ENCODE measurements around the gene ARID1A. TPM values are rescaled to one million over a fixed set of nuclear protein-coding genes. Genes with fewer than 3 reads are reported as not detected.

ARID1A gene
- polyA plus RNA-seq, 2 of the 4 experiments (the other 2 are of a cell fraction) = 17.4 to 21.4 TPM

DNA sequence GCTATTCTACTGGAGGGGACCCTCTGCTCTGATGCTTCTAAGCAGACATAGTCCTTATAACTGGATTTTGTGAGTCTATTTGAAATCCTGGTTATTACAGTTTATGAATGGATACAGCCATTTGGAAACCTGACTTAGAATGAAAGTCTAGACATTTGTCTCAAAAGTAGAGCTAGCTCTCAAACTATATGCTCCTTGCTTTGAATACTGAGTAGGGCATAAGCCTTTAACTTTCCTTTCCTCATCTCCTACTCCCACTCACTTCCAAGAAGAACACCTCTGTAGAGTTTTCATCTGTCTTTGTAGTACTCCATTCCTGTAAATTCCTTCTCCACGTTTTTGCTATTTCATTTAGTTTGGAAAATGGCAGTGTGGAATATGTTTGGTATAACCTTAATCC lies 9.0 kb upstream of the ARID1A start:
- H3K27ac ChIP-seq = no peak overlapping the region
- WGBS (ENCODE audit: missing lambda C conversion rate) = 4% methylated on average over 1 of the region's 1 CpG
- ChIA-PET CTCF (interaction anchor here (1.1 kb wide), 1 partner anchor 9 kb away, joined by 3 read pairs; no protein-coding TSS in a partner anchor), POLR2A (no interaction called here)
- H3K4me3 ChIP-seq = no peak overlapping the region
- ATAC-seq = no peak
- TF ChIP-seq RARB (CRISPR knock-in tag; IDR thresholded peaks at IDR 0.05) = no peak
- TF ChIP-seq RNF2 (IDR thresholded peaks at IDR 0.05; ENCODE audit: borderline replicate concordance, low read depth) = no peak
- no peak for TF ChIP-seq TP53 (CRISPR knock-in tag; IDR thresholded peaks at IDR 0.05)
- TF ChIP-seq, protein P1, sequence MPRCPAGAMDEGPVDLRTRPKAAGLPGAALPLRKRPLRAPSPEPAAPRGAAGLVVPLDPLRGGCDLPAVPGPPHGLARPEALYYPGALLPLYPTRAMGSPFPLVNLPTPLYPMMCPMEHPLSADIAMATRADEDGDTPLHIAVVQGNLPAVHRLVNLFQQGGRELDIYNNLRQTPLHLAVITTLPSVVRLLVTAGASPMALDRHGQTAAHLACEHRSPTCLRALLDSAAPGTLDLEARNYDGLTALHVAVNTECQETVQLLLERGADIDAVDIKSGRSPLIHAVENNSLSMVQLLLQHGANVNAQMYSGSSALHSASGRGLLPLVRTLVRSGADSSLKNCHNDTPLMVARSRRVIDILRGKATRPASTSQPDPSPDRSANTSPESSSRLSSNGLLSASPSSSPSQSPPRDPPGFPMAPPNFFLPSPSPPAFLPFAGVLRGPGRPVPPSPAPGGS (IDR thresholded peaks at IDR 0.05) = no peak
- DNase-seq (ENCODE audit: low read depth in 1 of 2, low spot score in 1 of 2) = no peak
- peaks cover 10% of the 10 kb centered on the region for H3K4me1 ChIP-seq
- H3K4me2 ChIP-seq = no peak overlapping the region
- no peaks in the 10 kb centered on the region for H3K9me3 ChIP-seq
- FAIRE-seq = no peak

DNA sequence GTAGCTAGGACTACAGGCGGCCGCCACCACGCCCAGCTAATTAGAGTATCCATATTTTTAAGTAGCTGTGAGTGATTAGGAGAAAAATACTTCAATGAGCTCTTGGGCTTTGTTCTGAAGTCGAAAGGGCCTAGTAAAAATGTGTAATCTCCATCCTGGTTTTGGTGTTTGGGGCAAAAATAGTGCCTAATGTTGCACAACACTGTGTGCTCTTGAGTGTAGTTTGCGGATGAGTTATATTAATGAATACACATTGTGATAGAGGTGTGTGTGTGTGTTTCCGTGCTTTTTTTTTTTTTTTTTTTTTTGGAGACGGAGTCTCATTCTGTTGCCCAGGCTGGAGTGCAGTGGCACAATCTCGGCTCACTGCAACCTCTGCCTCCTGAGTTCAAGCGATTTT lies 6.3 kb upstream of the ARID1A start:
- DNase-seq (ENCODE audit: low read depth in 1 of 2, low spot score in 1 of 2) = no peak
- H3K4me2 ChIP-seq = no peak overlapping the region
- 89% methylated on average over 9 of the region's 9 CpGs for WGBS (ENCODE audit: missing lambda C conversion rate)
- TF ChIP-seq BHLHE40 (IDR thresholded peaks at IDR 0.05; ENCODE audit: low read depth, low read length) (no peak), RFX5 (IDR thresholded peaks at IDR 0.05) (no peak), KDM5A (IDR thresholded peaks at IDR 0.05) (no peak), MAZ (IDR thresholded peaks at IDR 0.05; ENCODE audit: borderline replicate concordance, low read depth, low read length) (no peak), ZFP36 (IDR thresholded peaks at IDR 0.05; ENCODE audit: borderline replicate concordance, partially characterized antibody) (no peak), PHF8 (IDR thresholded peaks at IDR 0.05; ENCODE audit: borderline replicate concordance, low read depth) (no peak), EHF (CRISPR knock-in tag; IDR thresholded peaks at IDR 0.05) (no peak), RCOR1 (IDR thresholded peaks at IDR 0.05; ENCODE audit: low read depth, low read length) (no peak), ESRRA (IDR thresholded peaks at IDR 0.05; ENCODE audit: borderline replicate concordance, low read length) (no peak), SREBF2 (IDR thresholded peaks at IDR 0.05) (no peak), FOXS1 (CRISPR knock-in tag; IDR thresholded peaks at IDR 0.05) (no peak), TP53 (CRISPR knock-in tag; IDR thresholded peaks at IDR 0.05) (no peak), SMC3 (IDR thresholded peaks at IDR 0.05) (no peak), TFCP2L1 (CRISPR knock-in tag; IDR thresholded peaks at IDR 0.05) (no peak)
- TF ChIP-seq, protein P2, sequence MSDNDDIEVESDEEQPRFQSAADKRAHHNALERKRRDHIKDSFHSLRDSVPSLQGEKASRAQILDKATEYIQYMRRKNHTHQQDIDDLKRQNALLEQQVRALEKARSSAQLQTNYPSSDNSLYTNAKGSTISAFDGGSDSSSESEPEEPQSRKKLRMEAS (IDR thresholded peaks at IDR 0.05) = no peak
- POLR2A ChIA-PET = no interaction called here
- CTCF ChIA-PET = interaction anchor here (0.7 to 6.9 kb wide), 4 partner anchors 11 to 99 kb away, joined by 3 to 51 read pairs (median 4); no protein-coding TSS in a partner anchor
- no peak overlapping the region for H3K27ac ChIP-seq
- peaks cover 25% of the 10 kb centered on the region for H3K4me1 ChIP-seq
- H3K9me3 ChIP-seq = no peaks in the 10 kb centered on the region
- no peak for ATAC-seq
- H3K4me3 ChIP-seq = no peak overlapping the region
- no peak for FAIRE-seq

DNA sequence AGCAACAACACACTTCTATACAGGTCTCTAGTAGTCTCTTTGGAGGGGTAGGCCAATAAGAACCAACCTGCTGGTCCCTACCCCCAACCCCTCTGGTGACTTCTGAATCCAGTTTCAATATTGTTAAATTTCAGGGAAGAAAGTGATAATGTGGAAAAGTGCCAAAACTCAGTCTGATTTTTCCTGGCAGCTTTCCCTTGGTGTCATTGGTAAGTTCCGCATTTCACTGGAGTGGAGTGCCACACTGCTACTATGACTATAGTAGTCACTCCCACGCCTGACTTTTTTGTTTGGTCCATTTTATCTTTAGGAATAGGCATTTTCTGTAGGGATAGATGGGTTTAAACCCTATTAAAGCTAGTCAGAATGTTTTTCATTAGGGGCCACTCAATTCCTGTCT lies 5.7 kb upstream of the ARID1A start:
- no peak for DNase-seq (ENCODE audit: low read depth in 1 of 2, low spot score in 1 of 2)
- ChIA-PET CTCF (interaction anchor here (6.9 kb wide), 1 partner anchor 12 kb away, joined by 51 read pairs; no protein-coding TSS in a partner anchor), POLR2A (no interaction called here)
- H3K4me3 ChIP-seq = no peak overlapping the region
- H3K27ac ChIP-seq = 0 out of 6 replicates have a peak overlapping the region, but pooled peaks of 1 of the 2 experiments have one; percentile 16
- 89% methylated on average over 2 of the region's 2 CpGs for WGBS (ENCODE audit: missing lambda C conversion rate)
- H3K4me2 ChIP-seq = no peak overlapping the region
- H3K4me1 ChIP-seq = peaks cover 30% of the 10 kb centered on the region
- TF ChIP-seq RAD21 (conservative IDR thresholded peaks at IDR 0.05 in 1 of 2, IDR thresholded peaks at IDR 0.05 in 1 of 2) = no peak
- TF ChIP-seq HOXB5 (CRISPR knock-in tag; IDR thresholded peaks at IDR 0.05) = no peak
- no peak for TF ChIP-seq MAZ (IDR thresholded peaks at IDR 0.05; ENCODE audit: borderline replicate concordance, low read depth, low read length)
- TF ChIP-seq, protein P3, sequence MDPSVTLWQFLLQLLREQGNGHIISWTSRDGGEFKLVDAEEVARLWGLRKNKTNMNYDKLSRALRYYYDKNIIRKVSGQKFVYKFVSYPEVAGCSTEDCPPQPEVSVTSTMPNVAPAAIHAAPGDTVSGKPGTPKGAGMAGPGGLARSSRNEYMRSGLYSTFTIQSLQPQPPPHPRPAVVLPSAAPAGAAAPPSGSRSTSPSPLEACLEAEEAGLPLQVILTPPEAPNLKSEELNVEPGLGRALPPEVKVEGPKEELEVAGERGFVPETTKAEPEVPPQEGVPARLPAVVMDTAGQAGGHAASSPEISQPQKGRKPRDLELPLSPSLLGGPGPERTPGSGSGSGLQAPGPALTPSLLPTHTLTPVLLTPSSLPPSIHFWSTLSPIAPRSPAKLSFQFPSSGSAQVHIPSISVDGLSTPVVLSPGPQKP (IDR thresholded peaks at IDR 0.05; ENCODE audit: low read depth, low read length) = no peak
- TF ChIP-seq, protein P4, sequence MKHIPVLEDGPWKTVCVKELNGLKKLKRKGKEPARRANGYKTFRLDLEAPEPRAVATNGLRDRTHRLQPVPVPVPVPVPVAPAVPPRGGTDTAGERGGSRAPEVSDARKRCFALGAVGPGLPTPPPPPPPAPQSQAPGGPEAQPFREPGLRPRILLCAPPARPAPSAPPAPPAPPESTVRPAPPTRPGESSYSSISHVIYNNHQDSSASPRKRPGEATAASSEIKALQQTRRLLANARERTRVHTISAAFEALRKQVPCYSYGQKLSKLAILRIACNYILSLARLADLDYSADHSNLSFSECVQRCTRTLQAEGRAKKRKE (CRISPR knock-in tag; IDR thresholded peaks at IDR 0.05; ENCODE audit: low read depth) = no peak
- no peak for TF ChIP-seq RCOR1 (IDR thresholded peaks at IDR 0.05; ENCODE audit: low read depth, low read length)
- TF ChIP-seq, protein P5, sequence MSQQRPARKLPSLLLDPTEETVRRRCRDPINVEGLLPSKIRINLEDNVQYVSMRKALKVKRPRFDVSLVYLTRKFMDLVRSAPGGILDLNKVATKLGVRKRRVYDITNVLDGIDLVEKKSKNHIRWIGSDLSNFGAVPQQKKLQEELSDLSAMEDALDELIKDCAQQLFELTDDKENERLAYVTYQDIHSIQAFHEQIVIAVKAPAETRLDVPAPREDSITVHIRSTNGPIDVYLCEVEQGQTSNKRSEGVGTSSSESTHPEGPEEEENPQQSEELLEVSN (IDR thresholded peaks at IDR 0.05; ENCODE audit: borderline replicate concordance, low read depth) = no peak
- no peak for TF ChIP-seq JUNB (IDR thresholded peaks at IDR 0.05)
- TF ChIP-seq ZFP36 (IDR thresholded peaks at IDR 0.05; ENCODE audit: borderline replicate concordance, partially characterized antibody) = no peak
- no peak for ATAC-seq
- no peaks in the 10 kb centered on the region for H3K9me3 ChIP-seq
- no peak for FAIRE-seq
